Eye (tissue), 1 donor: ENCODE results near the gene KIAA1755.
"Not testable (repeated sequence)": the region's sequence is repeated elsewhere in the genome, so short reads cannot be mapped to it uniquely, and the experiment has no call there.

Experiments
- DNase-seq: peaks from one replicate; pipeline ENCODE4 v3.0.0-alpha.2; 2015

The KIAA1755 gene

GRCh38 chr20:38262931-38263330 lies 2.4 kb upstream of the KIAA1755 start:
- DNase-seq: peak; percentile 61

GRCh38 chr20:38261054-38261390 lies 487 bp upstream of the KIAA1755 start:
- no peak for DNase-seq

GRCh38 chr20:38260025-38260377 lies 534 bp downstream of the KIAA1755 start:
- no peak for DNase-seq

- DNase-seq: no peak
These were observed 1.9 kb downstream of the KIAA1755 start for GRCh38 chr20:38258545-38259215.

GRCh38 chr20:38256966-38257365 lies 3.6 kb downstream of the KIAA1755 start:
- DNase-seq: no peak

- no peak for DNase-seq
These were observed 4.5 kb downstream of the KIAA1755 start for GRCh38 chr20:38256021-38256420.

- peak; percentile 17 for DNase-seq
These were observed 5.1 kb downstream of the KIAA1755 start for GRCh38 chr20:38255393-38255792.

GRCh38 chr20:38254621-38255020 lies 5.9 kb downstream of the KIAA1755 start:
- DNase-seq: not testable (repeated sequence)

GRCh38 chr20:38253571-38253970 lies 7.0 kb downstream of the KIAA1755 start:
- DNase-seq: peak; percentile 14

GRCh38 chr20:38252292-38253288 lies 7.9 kb downstream of the KIAA1755 start:
- peak; percentile 58 for DNase-seq

GRCh38 chr20:38251441-38251840 lies 9.1 kb downstream of the KIAA1755 start:
- DNase-seq: not testable (repeated sequence)

- no peak for DNase-seq
These were observed 9.9 kb downstream of the KIAA1755 start for GRCh38 chr20:38250609-38251008.

GRCh38 chr20:38249536-38250310 lies 10.8 kb downstream of the KIAA1755 start:
- no peak for DNase-seq

- DNase-seq: no peak
These were observed 12.4 kb downstream of the KIAA1755 start for GRCh38 chr20:38248133-38248532.

- not testable (repeated sequence) for DNase-seq
These were observed 12.8 kb downstream of the KIAA1755 start for GRCh38 chr20:38247725-38248124.

GRCh38 chr20:38247166-38247509 lies 13.4 kb downstream of the KIAA1755 start:
- no peak for DNase-seq

GRCh38 chr20:38246357-38247165 lies 14.0 kb downstream of the KIAA1755 start:
- peak; percentile 37 for DNase-seq

GRCh38 chr20:38245753-38246152 lies 14.8 kb downstream of the KIAA1755 start:
- DNase-seq: no peak

GRCh38 chr20:38243709-38244020 lies 16.9 kb downstream of the KIAA1755 start:
- DNase-seq: no peak

GRCh38 chr20:38242848-38243708 lies 17.5 kb downstream of the KIAA1755 start:
- DNase-seq: no peak

GRCh38 chr20:38241201-38241600 lies 19.3 kb downstream of the KIAA1755 start:
- no peak for DNase-seq

- no peak for DNase-seq
These were observed 21.1 kb downstream of the KIAA1755 start for GRCh38 chr20:38239441-38239840.
